GM21360 (cell line): ENCODE data around the gene DIPK2B.

Experiments
- ATAC-seq: cut with Tn5 transposase; IDR thresholded peaks from one replicate; pipeline ENCODE4 v1.9.1; 2021; ENCODE audit warnings: mild to moderate bottlenecking, moderate library complexity; ENCODE audit not compliant: unreplicated experiment

DIPK2B gene, protein sequence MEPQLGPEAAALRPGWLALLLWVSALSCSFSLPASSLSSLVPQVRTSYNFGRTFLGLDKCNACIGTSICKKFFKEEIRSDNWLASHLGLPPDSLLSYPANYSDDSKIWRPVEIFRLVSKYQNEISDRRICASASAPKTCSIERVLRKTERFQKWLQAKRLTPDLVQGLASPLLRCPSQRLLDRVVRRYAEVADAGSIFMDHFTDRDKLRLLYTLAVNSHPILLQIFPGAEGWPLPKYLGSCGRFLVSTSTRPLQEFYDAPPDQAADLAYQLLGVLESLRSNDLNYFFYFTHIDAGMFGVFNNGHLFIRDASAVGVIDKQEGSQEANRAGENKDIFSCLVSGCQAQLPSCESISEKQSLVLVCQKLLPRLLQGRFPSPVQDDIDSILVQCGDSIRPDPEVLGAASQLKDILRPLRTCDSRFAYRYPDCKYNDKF

DNA sequence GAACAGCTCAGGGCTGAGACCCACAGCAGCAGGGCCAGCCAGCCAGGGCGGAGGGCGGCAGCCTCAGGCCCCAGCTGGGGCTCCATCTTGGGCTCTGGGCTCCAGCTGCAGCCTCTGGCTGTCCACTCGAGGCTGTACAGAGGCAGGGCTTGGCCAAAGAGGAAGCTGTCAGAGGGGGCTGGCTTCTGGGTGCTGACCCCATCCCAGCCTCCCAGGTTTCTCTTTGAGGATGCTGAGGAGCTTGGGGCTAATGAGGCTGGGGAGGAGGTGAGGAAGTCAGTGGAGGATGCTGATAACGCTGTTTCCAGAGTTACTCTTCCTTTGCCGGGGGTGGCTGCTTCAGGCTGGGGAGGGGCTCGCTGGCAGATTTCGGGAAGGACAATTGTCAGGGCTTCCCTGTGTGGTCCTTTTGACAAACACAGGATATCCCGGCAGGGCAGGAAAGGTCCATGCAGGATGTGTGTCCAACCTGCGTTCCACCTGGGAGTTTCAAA is at the start of gene DIPK2B:
Gene DIPK2B (minus strand): TSS at position 136 of the 494 bp plus-strand sequence. CDS start 50 bp downstream, at position 86.
- ATAC-seq: no peak

DNA sequence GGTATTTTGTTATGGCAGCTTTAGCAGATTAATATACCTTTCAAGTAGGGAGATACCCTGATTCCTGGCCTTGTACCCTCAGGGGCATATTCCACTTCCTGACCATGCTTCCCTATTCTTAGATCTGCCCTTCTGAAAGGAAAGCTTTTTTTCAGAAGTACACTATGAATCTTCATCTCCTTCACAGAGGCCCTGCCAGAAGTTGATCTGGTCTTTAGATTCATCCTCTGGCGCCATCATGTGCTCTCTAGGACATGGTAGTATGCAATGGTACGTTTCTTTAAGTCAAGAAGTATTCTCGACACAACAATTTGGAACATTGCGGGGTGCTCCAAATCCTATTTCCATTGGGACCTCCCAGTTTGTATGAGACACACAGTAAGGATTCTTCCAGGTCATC is 39.6 kb upstream of the DIPK2B start:
- no peak for ATAC-seq

DNA sequence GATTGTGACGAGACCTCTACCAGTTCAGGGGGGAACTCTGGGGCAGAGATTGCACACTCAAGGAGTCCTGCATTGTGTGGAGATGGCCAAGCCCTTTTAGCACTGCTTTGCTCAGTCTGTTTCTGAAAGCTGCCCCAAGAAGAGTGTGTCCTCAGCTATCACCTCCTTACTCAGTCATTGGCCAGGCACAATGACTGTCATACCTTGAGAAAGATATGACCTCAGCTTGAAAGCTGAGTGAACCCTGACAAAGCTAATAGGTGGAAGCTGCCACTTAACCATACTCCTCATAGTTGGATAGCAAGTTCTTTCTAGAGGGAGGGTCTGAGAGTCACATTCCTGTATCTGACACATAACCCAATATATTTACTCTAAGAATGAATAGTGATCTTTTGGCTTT is 37.8 kb upstream of the DIPK2B start:
- no peak for ATAC-seq

DNA sequence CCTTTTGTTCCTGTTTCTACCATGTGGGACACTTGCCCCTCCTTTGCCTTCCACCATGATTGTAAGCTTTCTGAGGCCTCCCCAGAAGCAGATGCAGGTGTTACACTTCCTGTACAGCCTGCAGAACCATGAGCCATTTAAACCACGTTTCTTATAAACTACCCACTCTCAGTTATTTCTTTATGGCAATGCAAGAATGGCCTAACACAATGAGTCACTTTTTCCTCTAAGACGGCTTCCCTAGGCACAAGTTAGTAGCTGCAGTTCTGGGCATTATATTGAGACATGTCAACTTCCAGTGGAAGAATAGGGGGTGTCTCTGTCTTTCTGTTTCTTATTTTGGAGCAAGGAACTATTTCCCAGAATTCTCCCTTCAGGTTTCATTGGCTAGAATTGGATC is 32.9 kb upstream of the DIPK2B start:
- ATAC-seq: no peak

DNA sequence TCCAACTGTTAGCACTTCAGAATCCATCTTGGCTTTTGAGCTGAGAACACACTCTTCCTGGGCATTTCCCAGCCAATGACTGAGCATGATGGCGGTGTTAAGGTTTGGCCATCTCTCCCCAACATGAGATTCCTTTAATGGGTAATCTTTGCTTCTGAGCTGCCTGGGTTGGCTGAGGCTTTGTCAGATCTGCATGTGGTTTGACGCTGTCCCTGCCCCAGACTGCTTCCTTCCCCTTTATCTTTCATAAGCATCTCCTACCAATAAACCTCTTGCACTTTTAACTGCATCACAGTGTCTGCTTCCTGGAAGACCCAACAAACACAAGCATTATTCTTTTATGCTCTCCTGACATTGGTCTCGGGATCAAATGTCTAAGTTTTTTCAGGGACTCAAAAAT is 31.5 kb upstream of the DIPK2B start:
- ATAC-seq: no peak

DNA sequence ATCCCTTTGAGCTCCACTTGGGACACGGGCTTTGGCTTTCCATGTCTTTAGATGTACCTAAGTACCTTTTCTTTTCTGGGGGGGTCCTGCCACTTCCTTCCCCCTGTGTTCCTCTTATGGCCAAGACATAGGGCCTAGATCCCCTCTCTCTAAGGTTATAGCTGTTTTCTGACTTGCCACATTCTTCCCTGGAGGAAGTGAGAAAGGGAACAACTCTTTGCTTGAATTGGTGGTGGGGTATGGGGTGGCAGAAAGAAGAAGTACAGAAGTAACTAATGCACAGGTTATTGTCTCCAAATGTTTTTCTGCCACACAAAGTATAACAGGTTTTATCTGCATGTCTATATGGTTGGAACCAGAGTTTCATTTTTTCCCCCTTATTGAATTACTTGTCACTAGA is 29.7 kb upstream of the DIPK2B start:
- no peak for ATAC-seq

DNA sequence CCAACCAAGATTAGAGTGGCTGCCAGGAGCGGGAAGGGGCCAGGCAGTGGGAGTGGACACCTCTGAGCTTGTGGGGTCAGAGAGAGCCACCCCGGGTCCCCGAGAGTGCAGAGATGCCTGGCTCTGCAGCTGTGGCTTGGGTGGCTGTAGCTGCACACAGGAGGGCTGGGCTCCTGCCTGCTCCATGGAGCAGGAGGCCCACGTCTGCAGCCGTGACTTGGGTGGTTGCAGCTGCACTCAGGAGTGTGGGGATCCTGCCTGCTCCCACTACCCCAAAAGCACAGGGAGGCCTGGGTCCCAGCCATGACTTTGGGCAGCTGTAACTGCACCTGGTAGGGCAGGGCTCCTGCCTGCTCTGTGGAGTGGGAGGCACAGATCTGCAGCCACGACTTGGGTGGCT is 28.7 kb upstream of the DIPK2B start:
- no peak for ATAC-seq

DNA sequence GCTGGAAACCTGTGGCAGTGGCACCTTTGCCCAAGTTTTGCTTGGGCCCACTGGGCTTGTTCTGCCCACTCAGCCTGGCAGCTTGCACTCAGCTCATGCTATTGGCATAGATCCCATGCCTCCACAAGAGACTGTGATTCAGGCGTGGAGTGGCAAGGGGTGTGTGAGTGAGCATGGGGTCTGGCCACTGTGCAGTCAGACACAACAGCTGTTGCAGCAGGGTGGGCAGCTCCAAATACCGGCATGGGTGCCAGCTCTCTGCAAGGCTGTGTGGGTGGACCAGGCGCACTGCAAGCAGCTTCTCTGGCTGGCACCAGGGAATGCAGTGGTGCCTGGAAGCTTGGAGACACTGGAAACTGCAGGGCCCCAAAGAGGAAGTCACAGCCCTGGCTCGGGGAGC is 27.4 kb upstream of the DIPK2B start:
- ATAC-seq: no peak

DNA sequence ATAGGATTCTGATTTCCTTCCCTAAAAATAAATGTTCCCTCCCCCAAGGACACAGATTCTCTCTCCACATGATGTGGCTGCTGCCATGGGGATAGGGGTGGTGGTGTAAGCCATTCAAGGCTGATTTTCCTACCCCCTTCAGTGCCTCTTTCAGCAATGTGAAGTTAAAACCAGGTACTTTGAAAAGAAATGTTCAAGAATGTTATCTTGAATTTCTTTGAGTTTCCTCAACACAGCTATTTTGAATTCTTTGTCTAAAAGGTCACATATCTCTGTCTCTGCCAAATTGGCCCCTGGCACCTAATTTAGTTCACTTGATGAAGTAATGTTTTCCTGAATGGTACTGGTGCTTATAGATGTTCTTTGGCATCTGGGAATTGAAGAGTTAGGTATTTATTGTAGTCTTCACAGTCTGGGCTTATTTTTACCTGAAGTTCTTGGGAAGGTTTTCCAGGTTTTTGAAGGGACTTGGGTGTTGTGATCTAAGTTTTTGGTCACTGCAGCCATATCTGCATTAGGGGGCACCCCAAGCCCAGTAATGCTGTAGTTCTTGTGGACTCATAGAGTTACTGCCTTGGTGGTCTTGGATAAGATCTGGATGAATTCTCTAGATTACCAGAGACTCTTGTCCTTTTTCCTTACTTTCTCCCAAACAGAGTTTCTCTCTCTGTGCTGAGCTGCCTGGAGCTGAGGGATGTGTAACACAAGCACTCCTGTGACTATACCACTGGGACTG is 7.6 kb upstream of the DIPK2B start:
- no peak for ATAC-seq

DNA sequence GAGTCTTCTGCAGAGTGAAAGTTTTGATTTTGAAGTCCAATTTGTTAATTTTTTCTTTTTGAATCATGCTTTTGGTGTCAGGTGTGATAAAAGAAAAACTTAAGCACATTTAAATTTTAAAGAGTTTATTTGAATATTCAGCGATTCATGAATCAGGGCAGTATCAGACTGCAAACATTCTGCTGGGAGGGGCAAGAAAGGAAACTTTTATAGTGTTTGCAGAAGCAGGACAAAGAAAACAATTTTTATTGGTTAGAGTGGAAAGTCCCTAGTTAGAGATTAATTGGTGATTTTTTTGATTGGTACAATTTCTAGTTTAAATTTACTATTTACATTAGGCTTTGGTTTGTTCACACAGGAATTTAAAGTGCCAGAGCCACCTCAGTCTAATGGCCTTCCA is 1.5 kb upstream of the DIPK2B start:
- ATAC-seq: no peak

DNA sequence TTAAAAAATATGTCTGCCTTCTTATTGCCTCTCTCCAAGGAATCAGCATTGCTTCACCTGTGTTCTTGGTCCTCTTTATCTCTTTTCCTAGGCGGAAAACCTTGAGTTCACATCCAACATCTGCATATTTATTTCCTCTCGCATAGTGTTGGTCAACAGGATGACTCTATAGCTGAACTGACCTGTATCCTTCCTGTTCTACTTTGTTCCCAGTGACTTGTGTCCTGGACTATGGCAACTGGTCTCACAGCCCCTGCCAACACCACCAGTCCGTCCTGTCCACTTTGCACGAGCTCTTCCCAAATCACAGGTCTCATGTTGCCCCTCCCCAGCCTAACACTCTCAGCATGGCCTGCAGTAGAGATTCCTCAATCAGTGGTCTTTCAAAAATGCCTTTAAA is 2.0 kb downstream of the DIPK2B start:
- ATAC-seq: no peak

DNA sequence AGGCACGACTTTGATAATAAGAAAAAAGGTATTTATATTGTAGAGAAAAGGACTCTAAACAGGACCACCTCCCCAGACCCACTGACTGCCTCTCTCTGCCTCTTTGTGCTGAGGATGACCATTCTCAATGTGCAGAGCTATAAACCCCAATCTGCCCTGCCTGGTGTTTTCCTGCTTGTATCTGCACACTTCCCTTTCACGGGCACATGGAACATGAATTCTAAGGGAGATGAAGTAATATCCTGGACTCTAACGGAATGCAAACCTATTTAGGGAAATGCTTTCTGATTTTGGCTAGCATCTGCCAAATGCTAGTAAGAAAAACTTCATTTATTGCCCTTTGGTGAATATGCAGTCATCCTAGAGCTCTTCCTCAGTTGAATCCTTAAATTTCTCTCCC is 2.4 kb downstream of the DIPK2B start:
- ATAC-seq: no peak

DNA sequence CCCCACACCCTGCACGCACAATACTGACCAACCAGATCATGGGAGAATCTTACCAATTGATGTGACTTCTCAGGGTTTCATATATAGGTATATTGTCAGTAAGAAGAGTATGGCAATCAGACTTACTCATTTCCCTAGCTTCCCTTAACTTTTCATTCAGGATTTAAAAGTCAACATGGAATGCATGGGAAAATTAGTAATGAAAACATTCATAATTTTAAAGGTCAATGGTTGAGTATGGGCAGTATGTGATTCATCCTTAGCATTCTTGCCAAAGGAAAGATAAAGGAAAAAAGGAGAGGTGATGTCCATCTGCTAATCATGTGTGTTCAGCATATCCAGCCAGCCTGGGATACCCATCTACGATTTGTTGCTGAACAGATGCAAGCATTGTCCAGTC is 4.0 kb downstream of the DIPK2B start:
- ATAC-seq: no peak

DNA sequence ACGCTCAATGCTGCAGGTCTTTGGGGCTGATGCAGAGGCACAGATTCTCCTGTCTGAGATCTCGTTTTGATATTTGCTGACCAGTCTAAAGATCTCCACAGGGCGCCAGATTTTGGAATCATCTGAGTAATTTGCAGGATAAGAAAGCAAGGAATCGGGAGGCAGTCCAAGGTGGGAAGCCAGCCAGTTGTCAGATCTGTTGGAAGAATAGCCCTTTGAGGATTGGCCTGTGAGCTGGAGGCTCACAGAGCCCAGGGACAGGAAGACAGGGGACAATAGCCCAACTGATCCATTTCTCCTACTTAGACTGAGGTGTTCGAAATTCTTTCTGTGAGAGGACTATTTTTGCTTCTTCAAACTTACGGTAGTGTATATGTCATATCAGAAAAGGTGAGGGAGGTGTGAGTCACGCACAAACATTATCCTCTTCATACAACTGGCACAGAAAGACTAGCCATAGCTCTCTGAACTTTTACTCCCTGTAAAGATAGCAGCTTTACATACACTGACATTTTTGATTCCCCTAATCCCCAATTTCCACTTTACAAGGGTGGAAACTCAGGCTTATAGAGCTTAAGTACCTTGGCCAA is 8.8 kb downstream of the DIPK2B start:
- no peak for ATAC-seq

DNA sequence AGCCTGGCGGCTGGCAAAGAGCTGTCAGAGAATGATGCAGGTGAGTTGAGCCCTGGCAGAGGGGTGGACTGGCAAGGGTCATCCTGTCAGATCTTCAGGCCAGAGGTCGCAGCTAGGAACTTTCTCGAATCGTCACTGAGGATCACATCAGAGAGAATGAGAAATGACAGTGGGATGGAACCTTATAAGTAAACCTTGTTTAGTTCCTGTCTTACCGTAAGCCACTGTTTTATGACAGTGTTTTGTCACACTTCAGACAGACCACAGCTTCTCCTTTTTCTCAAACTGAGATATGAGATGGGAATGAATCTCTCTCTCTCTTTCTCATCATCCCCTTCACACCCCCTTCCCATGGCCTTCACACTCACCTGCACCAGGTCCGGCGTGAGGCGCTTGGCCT is 9.3 kb downstream of the DIPK2B start:
- no peak for ATAC-seq

DNA sequence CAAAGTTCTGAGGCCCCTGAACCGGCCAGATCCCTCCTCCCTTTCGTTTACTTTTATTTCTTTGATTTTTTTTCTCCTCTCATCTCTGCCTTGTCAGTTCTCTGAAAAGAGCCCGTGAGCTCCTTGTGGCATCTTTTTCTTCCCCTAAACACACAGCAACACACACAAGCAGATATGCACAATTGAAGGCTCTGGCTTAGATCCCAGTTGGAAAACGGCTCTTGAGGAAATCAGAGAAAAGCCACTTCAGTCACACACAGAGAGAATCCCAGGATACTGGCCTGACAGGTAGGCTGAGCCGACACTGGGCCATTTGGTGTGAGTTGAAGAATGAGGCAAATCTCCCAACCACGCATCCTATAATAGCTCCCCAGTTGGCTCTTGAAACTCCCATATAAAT is 12.9 kb downstream of the DIPK2B start:
- no peak for ATAC-seq

DNA sequence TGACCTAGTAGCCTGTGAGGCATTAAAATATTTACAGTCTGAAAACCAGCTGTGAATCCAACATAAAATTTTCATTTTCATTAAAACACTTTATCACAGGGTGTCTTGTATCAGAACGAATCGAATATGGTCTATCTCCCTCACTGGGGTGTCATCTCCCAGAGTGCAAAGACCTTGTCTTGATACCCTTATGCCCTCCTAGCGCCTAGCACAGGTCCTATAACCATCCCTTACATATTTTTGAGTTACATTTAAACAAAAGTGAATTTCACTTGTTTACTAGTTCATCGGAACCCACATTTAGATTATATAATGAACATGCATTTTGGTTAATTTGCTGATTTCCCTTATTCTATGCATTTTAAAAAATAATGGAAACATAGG is 14.0 kb downstream of the DIPK2B start:
- ATAC-seq: peak; percentile 31

DNA sequence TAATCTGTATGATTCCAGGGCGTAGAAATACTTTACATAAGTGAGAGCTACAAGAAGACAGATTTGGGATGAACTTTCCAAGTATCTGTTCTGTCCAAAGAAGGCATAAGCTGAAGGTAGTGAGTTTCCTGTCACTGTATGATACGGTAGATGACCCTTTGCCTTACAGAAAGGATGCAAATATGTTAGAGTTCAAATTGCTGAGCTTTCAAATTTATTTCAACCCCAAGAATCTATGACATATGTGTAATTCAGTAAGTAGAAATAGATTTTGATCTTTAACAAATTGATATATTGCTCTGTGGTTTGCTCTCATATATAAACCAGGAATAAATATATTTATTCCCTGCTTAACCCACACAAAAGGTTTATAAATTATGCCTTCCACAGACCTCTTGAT is 16.5 kb downstream of the DIPK2B start:
- ATAC-seq: no peak

DNA sequence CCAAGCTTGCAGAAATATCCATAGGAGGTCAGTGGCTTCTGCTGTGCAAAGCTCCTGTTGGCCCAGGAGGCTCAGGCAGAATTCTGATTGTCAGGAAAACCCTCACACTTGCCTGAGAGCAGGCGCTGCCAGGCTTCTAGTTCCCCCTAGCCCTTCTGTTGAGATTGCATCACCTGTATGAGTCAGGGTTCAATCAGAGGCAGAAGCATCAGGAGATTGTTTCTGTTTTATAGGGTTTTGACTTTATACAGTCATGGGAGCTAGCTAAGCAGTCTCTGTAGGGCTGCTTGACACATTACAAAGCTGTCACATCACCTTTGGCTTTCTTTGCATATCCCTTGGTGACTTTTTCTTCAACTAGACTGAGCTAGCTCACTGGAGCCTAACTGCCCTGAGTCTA is 27.8 kb downstream of the DIPK2B start:
- ATAC-seq: no peak

DNA sequence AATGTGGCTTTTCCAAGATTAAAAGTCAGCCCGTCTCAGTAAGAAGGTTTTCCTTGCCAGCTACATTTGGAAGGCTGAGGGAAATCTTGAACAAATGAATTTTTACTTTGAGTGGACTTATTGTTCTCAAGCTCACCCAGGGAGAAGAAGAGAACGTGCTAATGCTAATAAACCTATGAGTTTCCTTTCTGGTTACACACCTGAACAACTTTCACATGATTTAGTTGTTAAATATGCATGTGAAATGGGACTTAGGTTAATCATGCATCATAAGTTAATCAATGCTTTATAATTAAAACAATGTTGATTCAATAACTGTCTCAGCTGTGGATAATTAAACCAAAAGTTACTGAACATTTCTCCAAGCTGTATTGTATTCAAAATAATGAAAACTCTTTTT is 33.9 kb downstream of the DIPK2B start:
- no peak for ATAC-seq

DNA sequence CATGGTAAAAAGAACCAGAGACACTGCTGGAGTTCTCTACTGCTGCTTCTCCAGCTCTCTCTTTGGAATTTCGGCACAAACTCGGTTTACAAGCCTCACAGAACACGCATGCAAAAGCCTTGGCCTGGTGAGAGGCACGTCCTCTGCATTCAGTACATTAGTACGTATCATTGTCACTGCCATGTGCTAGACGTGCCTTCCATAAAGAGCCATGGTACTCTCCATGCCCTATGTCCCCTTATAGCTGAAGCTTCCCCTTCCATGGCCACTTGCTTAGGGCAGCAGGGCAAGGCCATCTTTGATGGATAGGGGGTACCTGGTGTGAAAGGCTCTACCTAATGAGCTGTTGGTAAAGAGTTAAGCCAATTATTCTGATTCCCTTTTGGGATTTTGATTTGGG is 35.0 kb downstream of the DIPK2B start:
- ATAC-seq: no peak

DNA sequence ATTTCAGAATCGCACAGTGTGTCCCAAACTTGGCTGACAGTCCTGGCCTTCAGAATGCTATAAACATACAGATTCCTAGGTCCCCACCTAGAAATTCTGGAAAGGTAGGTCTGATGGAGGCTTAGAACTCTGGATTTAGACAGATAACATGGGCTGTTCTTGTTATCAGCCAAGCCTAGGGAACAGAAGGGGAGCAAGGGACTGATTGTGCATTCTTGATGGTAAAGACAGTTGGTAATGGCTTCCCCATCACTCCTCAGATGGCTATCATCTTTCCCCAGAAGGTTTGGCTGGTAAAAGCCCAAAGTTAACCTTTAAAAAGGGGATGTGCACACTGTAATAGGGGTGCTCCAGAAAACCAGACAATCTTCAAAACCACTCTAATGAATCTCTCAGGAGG is 35.7 kb downstream of the DIPK2B start:
- no peak for ATAC-seq
